WERI-Rb-1 (cell line): Measurements from ENCODE around the gene GNG10.
"Not testable (repeated sequence)": the region's sequence is repeated elsewhere in the genome, so short reads cannot be mapped to it uniquely, and the experiment has no call there.

Experiments
- DNase-seq: peaks from one replicate; pipeline ENCODE4 v3.0.0-alpha.2; 2020
- H3K27ac ChIP-seq: fragments of 250-450 bp; sonication (Bioruptor Pico); 2 replicates; pipeline ENCODE4 v1.5.1; 2020; ENCODE audit warnings: mild to moderate bottlenecking, moderate library complexity
- H3K27me3 ChIP-seq: fragments of 250-450 bp; sonication (Bioruptor Pico); 2 replicates; pipeline ENCODE4 v1.5.1; 2021; ENCODE audit warnings: mild to moderate bottlenecking, low read depth, moderate library complexity; ENCODE audit not compliant: insufficient read depth, severe bottlenecking
- H3K36me3 ChIP-seq: fragments of 250-450 bp; sonication (Bioruptor Pico); 2 replicates; pipeline ENCODE4 v1.5.1; 2020; ENCODE audit warnings: mild to moderate bottlenecking, moderate library complexity
- H3K4me3 ChIP-seq: 2 replicates; pipeline ENCODE4 v1.5.1; 2011; ENCODE audit warnings: low read depth, mild to moderate bottlenecking, control low read depth, low read length
- H3K9me3 ChIP-seq: fragments of 250-450 bp; sonication (Bioruptor Pico); 2 replicates; pipeline ENCODE4 v1.5.1; 2021; ENCODE audit warnings: mild to moderate bottlenecking, moderate library complexity; ENCODE audit not compliant: severe bottlenecking
- CTCF ChIP-seq: IDR thresholded peaks from 2 replicates; pipeline ENCODE4 v1.5.1; 2011; ENCODE audit warnings: low read depth, mild to moderate bottlenecking, control low read depth, inconsistent platforms, low read length

GNG10 gene

GRCh38 chr9:111661150-111661801 lies at the start of gene GNG10:
Gene GNG10, plus strand, starts transcription at chr9:111661605. Its CDS starts 30 bp downstream, at chr9:111661635.
- Histone ChIP-seq H3K27ac (peak within 1 kb of the TSS; percentile 70), H3K36me3 (peaks cover 18% of the 10 kb centered on the region), H3K9me3 (no peaks in the 10 kb centered on the region), H3K27me3 (no peaks in the 10 kb centered on the region), H3K4me3 (peak within 1 kb of the TSS; percentile 61)
- DNase-seq: peak; percentile 70
- TF ChIP-seq CTCF: no peak

GRCh38 chr9:111613436-111614040 lies 47.9 kb upstream of the GNG10 start:
- no peak overlapping the region for H3K27ac ChIP-seq
- no peaks in the 10 kb centered on the region for H3K27me3 ChIP-seq
- no peak for TF ChIP-seq CTCF
- DNase-seq: no peak
- no peak overlapping the region for H3K4me3 ChIP-seq
- no peaks in the 10 kb centered on the region for H3K9me3 ChIP-seq
- no peaks in the 10 kb centered on the region for H3K36me3 ChIP-seq

- Histone ChIP-seq H3K9me3 (no peaks in the 10 kb centered on the region), H3K36me3 (no peaks in the 10 kb centered on the region), H3K27me3 (no peaks in the 10 kb centered on the region), H3K4me3 (no peak overlapping the region), H3K27ac (no peak overlapping the region)
- DNase-seq: no peak
- TF ChIP-seq CTCF: no peak
Measured at GRCh38 chr9:111615928-111616327, 45.5 kb upstream of the GNG10 start.

GRCh38 chr9:111617349-111617748 lies 44.1 kb upstream of the GNG10 start:
- not testable (repeated sequence) for DNase-seq, H3K27me3 ChIP-seq

GRCh38 chr9:111621895-111622480 lies 39.4 kb upstream of the GNG10 start:
- H3K4me3 ChIP-seq: no peak overlapping the region
- TF ChIP-seq CTCF: peak; percentile 89
- peak; percentile 45 for DNase-seq

More at GRCh38 chr9:111617349-111617748, 44.1 kb upstream of the GNG10 start:
- not testable (repeated sequence) for H3K4me3 ChIP-seq, H3K36me3 ChIP-seq, H3K9me3 ChIP-seq, H3K27ac ChIP-seq

GRCh38 chr9:111622626-111623025 lies 38.8 kb upstream of the GNG10 start:
- no peak for TF ChIP-seq CTCF
- Histone ChIP-seq H3K9me3 (no peaks in the 10 kb centered on the region), H3K4me3 (no peak overlapping the region), H3K27me3 (no peaks in the 10 kb centered on the region), H3K27ac (no peak overlapping the region), H3K36me3 (no peaks in the 10 kb centered on the region)
- no peak for DNase-seq

More at GRCh38 chr9:111621895-111622480, 39.4 kb upstream of the GNG10 start:
- no peak overlapping the region for H3K27ac ChIP-seq
- H3K27me3 ChIP-seq: no peaks in the 10 kb centered on the region
- no peaks in the 10 kb centered on the region for H3K36me3 ChIP-seq
- H3K9me3 ChIP-seq: no peaks in the 10 kb centered on the region
